AML-193 (cell line): Measurements from ENCODE around the gene KDM4E.
"Not testable (repeated sequence)": the region's sequence is repeated elsewhere in the genome, so short reads cannot be mapped to it uniquely, and the experiment has no call there.

Experiments
- DNase-seq, 2 experiments: peaks; one replicate each; lab custom pipeline; 2025; lab: John Stamatoyannopoulos, UW

Gene KDM4E

GRCh38 chr11:95024958-95025357 lies at the start of gene KDM4E:
TSS of gene KDM4E (plus strand) at chr11:95025258. CDS start at chr11:95025558, 300 bp downstream.
- no peak for DNase-seq

GRCh38 chr11:94975599-94975998 lies 49.5 kb upstream of the KDM4E start:
- DNase-seq, result no peak

- DNase-seq, result no peak
Measured at GRCh38 chr11:94987378-94987777, 37.7 kb upstream of the KDM4E start.

GRCh38 chr11:94988748-94989147 lies 36.3 kb upstream of the KDM4E start:
- DNase-seq, result no peak

GRCh38 chr11:94993400-94993943 lies 31.6 kb upstream of the KDM4E start:
- no peak for DNase-seq

GRCh38 chr11:94997437-94997836 lies 27.6 kb upstream of the KDM4E start:
- DNase-seq, result no peak

GRCh38 chr11:94998285-94998684 lies 26.8 kb upstream of the KDM4E start:
- no peak for DNase-seq

- DNase-seq, result no peak
Measured at GRCh38 chr11:95003716-95004115, 21.3 kb upstream of the KDM4E start.

- no peak for DNase-seq
Measured at GRCh38 chr11:95005642-95006041, 19.4 kb upstream of the KDM4E start.

- no peak for DNase-seq
Measured at GRCh38 chr11:95011376-95011775, 13.7 kb upstream of the KDM4E start.

GRCh38 chr11:95014184-95014821 lies 10.8 kb upstream of the KDM4E start:
- DNase-seq, result no peak

GRCh38 chr11:95016139-95016538 lies 8.9 kb upstream of the KDM4E start:
- DNase-seq, result no peak

GRCh38 chr11:95021468-95021867 lies 3.6 kb upstream of the KDM4E start:
- not testable (repeated sequence) for DNase-seq

GRCh38 chr11:95025594-95025993 lies 536 bp downstream of the KDM4E start:
- DNase-seq, result not testable (repeated sequence)

- DNase-seq, result no peak
Measured at GRCh38 chr11:95028357-95028756, 3.3 kb downstream of the KDM4E start.

- no peak for DNase-seq
Measured at GRCh38 chr11:95033051-95033450, 8.0 kb downstream of the KDM4E start.

GRCh38 chr11:95035316-95035715 lies 10.3 kb downstream of the KDM4E start:
- DNase-seq, result no peak

- not testable (repeated sequence) for DNase-seq
Measured at GRCh38 chr11:95037356-95038035, 12.4 kb downstream of the KDM4E start.

- no peak for DNase-seq
Measured at GRCh38 chr11:95042239-95042638, 17.2 kb downstream of the KDM4E start.

GRCh38 chr11:95042906-95043305 lies 17.8 kb downstream of the KDM4E start:
- no peak for DNase-seq

GRCh38 chr11:95044010-95044409 lies 19.0 kb downstream of the KDM4E start:
- no peak for DNase-seq

- no peak for DNase-seq
Measured at GRCh38 chr11:95045812-95046211, 20.8 kb downstream of the KDM4E start.

- not testable (repeated sequence) for DNase-seq
Measured at GRCh38 chr11:95049122-95049521, 24.1 kb downstream of the KDM4E start, which contains the start of gene KDM4F. TSS of gene KDM4F (plus strand) at chr11:95049422.
